HG03025 (cell line): ENCODE measurements around the gene ITFG2.
"Not testable (repeated sequence)": the region's sequence is repeated elsewhere in the genome, so short reads cannot be mapped to it uniquely, and the experiment has no call there.

Experiments
- ATAC-seq: cut with Tn5 transposase; IDR thresholded peaks from one replicate; pipeline ENCODE4 v1.9.1; 2021; ENCODE audit warnings: mild to moderate bottlenecking, moderate library complexity; ENCODE audit not compliant: unreplicated experiment, low FRiP score

Gene ITFG2

DNA sequence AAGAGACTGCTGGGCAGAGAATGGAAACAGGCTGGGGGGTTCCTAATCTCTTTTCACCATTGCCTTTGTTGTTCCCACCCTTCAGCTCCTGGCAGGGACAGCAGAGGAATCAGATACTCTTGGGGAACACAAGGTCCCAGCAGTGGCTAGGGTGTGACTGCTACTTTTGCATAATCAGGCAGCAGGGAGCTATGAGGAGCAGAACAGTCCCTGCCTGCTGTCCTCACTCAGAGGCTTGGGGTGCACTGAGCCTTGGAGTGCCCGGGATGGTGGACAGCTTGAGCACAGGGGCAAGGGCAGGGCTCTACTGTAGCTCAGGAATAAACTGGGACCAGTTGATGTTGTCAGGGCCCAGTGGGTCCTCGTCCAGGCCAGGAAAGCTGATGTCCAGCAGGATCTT lies 45.9 kb downstream of the ITFG2 start:
- ATAC-seq: no peak

DNA sequence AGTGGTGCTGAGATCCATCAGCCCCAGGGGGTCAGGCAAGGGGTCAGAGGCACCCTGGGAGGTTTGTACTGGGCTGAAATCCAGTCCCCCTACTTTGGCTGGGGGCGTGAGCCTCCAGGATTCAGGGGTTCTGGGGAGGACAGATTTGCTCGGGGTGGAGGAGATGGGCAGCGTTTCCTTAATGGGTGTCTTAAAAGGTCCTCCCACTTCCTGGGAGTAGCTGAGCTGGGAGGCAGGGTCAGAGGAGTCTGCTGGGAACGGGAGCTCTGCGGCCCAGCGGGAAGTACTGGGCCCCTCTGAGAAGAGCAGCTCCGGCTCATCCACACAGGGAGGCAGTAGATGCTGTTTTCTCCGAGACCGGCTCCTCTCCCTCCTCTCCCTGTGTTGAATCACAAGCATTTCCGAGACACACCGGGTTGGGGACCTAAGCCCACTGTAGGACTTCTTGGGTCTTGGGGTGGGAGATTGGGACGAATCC lies 46.5 kb downstream of the ITFG2 start:
- ATAC-seq: no peak

- no peak for ATAC-seq
Observed at GRCh38 chr12:2860170-2860569, 47.7 kb downstream of the ITFG2 start.

GRCh38 chr12:2862876-2863275 lies 50.4 kb downstream of the ITFG2 start:
- ATAC-seq: no peak

DNA sequence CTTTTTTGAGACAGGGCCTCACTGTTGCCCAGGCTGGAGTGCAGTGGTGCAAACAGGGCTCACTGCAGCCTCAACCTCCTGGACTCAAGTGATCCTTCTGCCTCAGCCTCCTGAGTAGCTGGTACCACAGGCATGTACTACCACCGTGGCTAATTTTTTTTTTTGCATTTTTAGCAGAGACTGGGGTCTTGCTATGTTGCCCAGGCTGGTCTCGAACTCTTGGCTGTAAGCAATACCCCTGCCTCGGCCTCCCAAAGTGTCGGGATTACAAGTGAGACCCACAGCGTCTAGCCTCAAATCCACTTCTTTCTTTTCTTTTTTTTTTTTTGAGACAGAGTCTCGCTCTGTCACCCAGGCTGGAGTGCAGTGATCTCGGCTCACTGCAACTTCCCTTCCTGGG lies 50.9 kb downstream of the ITFG2 start:
- not testable (repeated sequence) for ATAC-seq

DNA sequence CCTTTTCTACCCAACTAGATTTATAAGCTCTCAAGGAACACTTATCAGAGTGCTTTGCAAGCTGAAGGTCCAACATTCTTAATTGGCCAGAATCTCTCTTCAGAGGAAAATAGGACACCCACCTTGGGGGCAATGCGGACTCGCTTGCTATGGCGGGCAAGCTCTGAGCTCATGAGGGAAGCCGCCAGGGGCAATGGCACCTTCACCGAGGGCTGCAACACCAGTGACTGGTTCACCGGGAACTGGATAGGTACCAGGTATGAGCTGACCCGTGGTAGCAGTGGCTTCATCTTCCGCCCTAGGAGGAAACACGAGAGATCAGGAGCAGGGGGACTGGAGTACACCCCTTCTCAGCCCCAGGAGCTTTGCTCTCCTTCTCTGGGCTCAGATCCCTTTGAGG lies 51.7 kb downstream of the ITFG2 start:
- ATAC-seq: no peak

- ATAC-seq: not testable (repeated sequence)
Observed at GRCh38 chr12:2868986-2869632, 56.6 kb downstream of the ITFG2 start.
